GM18867 (cell line): ENCODE measurements around the gene NPPC.
"Not testable (repeated sequence)": the region's sequence is repeated elsewhere in the genome, so short reads cannot be mapped to it uniquely, and the experiment has no call there.

ENCODE experiments used
- ATAC-seq: cut with Tn5 transposase; IDR thresholded peaks from one replicate; pipeline ENCODE4 v1.9.1; 2021; ENCODE audit warnings: mild to moderate bottlenecking, moderate library complexity; ENCODE audit not compliant: unreplicated experiment

The NPPC gene

GRCh38 chr2:231891514-231891905 lies 34.7 kb downstream of the NPPC start:
- no peak for ATAC-seq

GRCh38 chr2:231890896-231891513 lies 35.2 kb downstream of the NPPC start:
- ATAC-seq = no peak

- no peak for ATAC-seq
These were observed 38.4 kb downstream of the NPPC start for GRCh38 chr2:231887756-231888155.

GRCh38 chr2:231886071-231886681 lies 40.0 kb downstream of the NPPC start:
- no peak for ATAC-seq

- no peak for ATAC-seq
These were observed 41.6 kb downstream of the NPPC start for GRCh38 chr2:231884438-231885140.

- no peak for ATAC-seq
These were observed 42.7 kb downstream of the NPPC start for GRCh38 chr2:231883468-231883881.

- no peak for ATAC-seq
These were observed 43.5 kb downstream of the NPPC start for GRCh38 chr2:231882646-231883045.

- not testable (repeated sequence) for ATAC-seq
These were observed 45.8 kb downstream of the NPPC start for GRCh38 chr2:231880371-231880770.

GRCh38 chr2:231879216-231879615 lies 47.0 kb downstream of the NPPC start:
- ATAC-seq = no peak

- ATAC-seq = no peak
These were observed 48.4 kb downstream of the NPPC start for GRCh38 chr2:231877533-231878456.

- no peak for ATAC-seq
These were observed 51.3 kb downstream of the NPPC start for GRCh38 chr2:231874944-231875343.
